Astrocyte (in vitro differentiated cells and primary cell): ENCODE data around the gene MAST3. TPM values are rescaled to one million over a fixed set of nuclear protein-coding genes. Genes with fewer than 3 reads are reported as not detected.

Source experiments
- DNase-seq: peaks from one replicate; pipeline ENCODE4 v3.0.0-alpha.2; 2010; ENCODE audit warnings: low read depth
- FAIRE-seq: peaks from 2 replicates; lab custom pipeline; 2011; peaks lifted over from hg19 to GRCh38; lab: Jason Lieb, UNC
- H2AFZ ChIP-seq: 2 replicates; pipeline ENCODE4 v1.6.0; 2012; ENCODE audit warnings: low read depth, low read length, inconsistent platforms
- H3K27ac ChIP-seq: 2 replicates; pipeline ENCODE4 v1.5.1; 2011; ENCODE audit warnings: low read depth, low read length, inconsistent platforms
- H3K27me3 ChIP-seq: 2 replicates; pipeline ENCODE4 v1.6.0; 2011; ENCODE audit warnings: low read length, inconsistent platforms; ENCODE audit not compliant: insufficient read depth
- H3K36me3 ChIP-seq: 2 replicates; pipeline ENCODE4 v1.5.1; 2011; ENCODE audit warnings: low read length, inconsistent platforms; ENCODE audit not compliant: insufficient read depth
- H3K4me1 ChIP-seq: 2 replicates; pipeline ENCODE4 v1.5.1; 2011; ENCODE audit warnings: low read length, inconsistent platforms; ENCODE audit not compliant: insufficient read depth
- H3K4me2 ChIP-seq: 2 replicates; pipeline ENCODE4 v1.6.0; 2012; ENCODE audit warnings: low read length, inconsistent platforms
- H3K4me3 ChIP-seq: 2 replicates; pipeline ENCODE4 v1.5.1; 2011; ENCODE audit warnings: low read depth, mild to moderate bottlenecking, low read length, inconsistent platforms; ENCODE audit not compliant: insufficient read depth
- H3K79me2 ChIP-seq: 2 replicates; pipeline ENCODE4 v1.6.0; 2012; ENCODE audit warnings: mild to moderate bottlenecking, low read length, inconsistent platforms; ENCODE audit not compliant: insufficient read depth
- H3K9ac ChIP-seq: 2 replicates; pipeline ENCODE4 v1.6.0; 2012; ENCODE audit warnings: mild to moderate bottlenecking, low read length, inconsistent platforms
- H3K9me3 ChIP-seq: 2 replicates; pipeline ENCODE4 v1.5.1; 2012; ENCODE audit warnings: low read depth, mild to moderate bottlenecking, low read length, inconsistent platforms; ENCODE audit not compliant: insufficient read depth
- H4K20me1 ChIP-seq: 2 replicates; pipeline ENCODE4 v1.6.0; 2012; ENCODE audit warnings: low read length, inconsistent platforms; ENCODE audit not compliant: insufficient read depth
- H3K27ac Mint-ChIP-seq: one replicate; pipeline ENCODE4 v1.8.0; 2021; ENCODE audit warnings: mild to moderate bottlenecking, mixed read lengths; ENCODE audit not compliant: unreplicated experiment
- H3K27me3 Mint-ChIP-seq: one replicate; pipeline ENCODE4 v1.8.0; 2021; ENCODE audit warnings: low read depth, mixed read lengths; ENCODE audit not compliant: unreplicated experiment
- H3K36me3 Mint-ChIP-seq: one replicate; pipeline ENCODE4 v1.8.0; 2021; ENCODE audit warnings: low read depth, mixed read lengths; ENCODE audit not compliant: unreplicated experiment
- H3K4me1 Mint-ChIP-seq: one replicate; pipeline ENCODE4 v1.8.0; 2021; ENCODE audit warnings: low read depth, mixed read lengths; ENCODE audit not compliant: unreplicated experiment
- H3K4me3 Mint-ChIP-seq: one replicate; pipeline ENCODE4 v1.8.0; 2021; ENCODE audit warnings: mild to moderate bottlenecking, moderate library complexity, mixed read lengths; ENCODE audit not compliant: unreplicated experiment
- H3K9me3 Mint-ChIP-seq: one replicate; pipeline ENCODE4 v1.8.0; 2021; ENCODE audit warnings: mild to moderate bottlenecking, mixed read lengths; ENCODE audit not compliant: unreplicated experiment
- CTCF ChIP-seq: IDR thresholded peaks from 2 replicates; pipeline ENCODE4 v1.5.1; 2011; ENCODE audit warnings: low read depth, mild to moderate bottlenecking, inconsistent platforms, low read length, moderate library complexity; ENCODE audit not compliant: insufficient read depth
- EZH2 ChIP-seq: IDR thresholded peaks from 2 replicates; pipeline ENCODE4 v1.6.1; 2012; ENCODE audit warnings: mild to moderate bottlenecking, low read length, inconsistent platforms; ENCODE audit not compliant: insufficient read depth
- total RNA-seq: library from RNA; stranded (reverse); gene quantifications from 2 replicates; pipeline ENCODE4 v1.2.1, GENCODE V29; 2021

MAST3 gene
- total RNA-seq, 1 donor from 2014 or later = 5.5 TPM

GRCh38 chr19:18173572-18174288, 76.2 kb downstream of the MAST3 start, which contains the start of gene IFI30:
Gene IFI30 (plus strand): TSS chr19:18173813. CDS start chr19:18173842, 29 bp downstream.
- peaks cover 11% of the 10 kb centered on the region for H3K36me3 Mint-ChIP-seq
- Histone ChIP-seq H3K27ac (no peak within 1 kb of the TSS), H3K4me3 (peak within 1 kb of the TSS; percentile 68), H3K9ac (peak within 1 kb of the TSS; percentile 72), H3K27me3 (no peaks in the 10 kb centered on the region), H2AFZ (peak within 1 kb of the TSS; percentile 96), H3K4me1 (no peaks in the 10 kb centered on the region), H3K79me2 (no peaks in the 10 kb centered on the region), H3K4me2 (peak within 1 kb of the TSS; percentile 98), H3K36me3 (no peaks in the 10 kb centered on the region), H3K9me3 (no peaks in the 10 kb centered on the region), H4K20me1 (no peaks in the 10 kb centered on the region)
- no peak for DNase-seq
- peaks cover 1% of the 10 kb centered on the region for H3K9me3 Mint-ChIP-seq
- TF ChIP-seq EZH2 (no peak), CTCF (no peak)
- peaks cover 32% of the 10 kb centered on the region for H3K27me3 Mint-ChIP-seq
- no peaks in the 10 kb centered on the region for H3K4me1 Mint-ChIP-seq
- peak within 1 kb of the TSS; percentile 76 for H3K4me3 Mint-ChIP-seq
- H3K27ac Mint-ChIP-seq = no peak within 1 kb of the TSS
- FAIRE-seq = no peak

GRCh38 chr19:18174983-18175382, 77.4 kb downstream of the MAST3 start:
- H3K27ac Mint-ChIP-seq = no peak overlapping the region
- H4K20me1 ChIP-seq = no peaks in the 10 kb centered on the region
- H3K9me3 Mint-ChIP-seq = peaks cover 1% of the 10 kb centered on the region
- no peak overlapping the region for H3K4me2 ChIP-seq
- H3K9ac ChIP-seq = no peak overlapping the region
- no peaks in the 10 kb centered on the region for H3K4me1 Mint-ChIP-seq
- H3K79me2 ChIP-seq = no peaks in the 10 kb centered on the region
- no peak overlapping the region for H3K27ac ChIP-seq
- DNase-seq = no peak
- no peak overlapping the region for H3K4me3 Mint-ChIP-seq
- H2AFZ ChIP-seq = no peak overlapping the region
- FAIRE-seq = no peak
- peaks cover 11% of the 10 kb centered on the region for H3K36me3 Mint-ChIP-seq
- H3K9me3 ChIP-seq = no peaks in the 10 kb centered on the region
- H3K36me3 ChIP-seq = no peaks in the 10 kb centered on the region
- no peak overlapping the region for H3K4me3 ChIP-seq
- no peak for TF ChIP-seq EZH2
- H3K4me1 ChIP-seq = no peaks in the 10 kb centered on the region
- H3K27me3 Mint-ChIP-seq = peaks cover 36% of the 10 kb centered on the region
- H3K27me3 ChIP-seq = no peaks in the 10 kb centered on the region

GRCh38 chr19:18176367-18177310, 79.1 kb downstream of the MAST3 start:
- TF ChIP-seq CTCF (no peak), EZH2 (no peak)
- Mint-ChIP-seq H3K27ac (no peak overlapping the region), H3K27me3 (peaks cover 36% of the 10 kb centered on the region), H3K36me3 (peaks cover 4% of the 10 kb centered on the region), H3K4me3 (peak overlapping the region; percentile 45), H3K9me3 (peaks cover 1% of the 10 kb centered on the region), H3K4me1 (no peaks in the 10 kb centered on the region)
- H3K79me2 ChIP-seq = no peaks in the 10 kb centered on the region
- H3K36me3 ChIP-seq = no peaks in the 10 kb centered on the region
- no peak overlapping the region for H2AFZ ChIP-seq
- no peak overlapping the region for H3K4me2 ChIP-seq
- H3K27me3 ChIP-seq = no peaks in the 10 kb centered on the region
- no peak overlapping the region for H3K9ac ChIP-seq
- no peaks in the 10 kb centered on the region for H3K9me3 ChIP-seq
- no peaks in the 10 kb centered on the region for H4K20me1 ChIP-seq
- H3K4me3 ChIP-seq = no peak overlapping the region
- H3K27ac ChIP-seq = no peak overlapping the region
- DNase-seq (no peak), FAIRE-seq (no peak)
- H3K4me1 ChIP-seq = no peaks in the 10 kb centered on the region
